Hepatocyte (in vitro differentiated cells): ENCODE results near the gene VWC2. TPM values are rescaled to one million over a fixed set of nuclear protein-coding genes. Genes with fewer than 3 reads are reported as not detected.

ENCODE experiments used
- DNase-seq: peaks from one replicate; pipeline ENCODE4 v3.0.0-alpha.2; 2016; ENCODE audit warnings: low spot score
- H2AFZ ChIP-seq: fragments of 200-600 bp; sonication (generic); 2 replicates; pipeline ENCODE4 v1.6.0; 2016; ENCODE audit warnings: antibody characterized with exemption, mild to moderate bottlenecking
- H3K27ac ChIP-seq: fragments of 200-600 bp; sonication (generic); 2 replicates; pipeline ENCODE4 v1.5.1; 2016; ENCODE audit warnings: mild to moderate bottlenecking
- H3K27me3 ChIP-seq: fragments of 200-600 bp; sonication (generic); 2 replicates; pipeline ENCODE4 v1.6.1; 2016
- H3K36me3 ChIP-seq: fragments of 200-600 bp; sonication (generic); replicated peaks from 2 replicates; pipeline ENCODE4 v1.5.1; 2016; ENCODE audit warnings: low read depth; ENCODE audit not compliant: insufficient read depth
- H3K4me1 ChIP-seq: fragments of 200-600 bp; sonication (generic); 2 replicates; pipeline ENCODE4 v1.5.1; 2016; ENCODE audit warnings: mild to moderate bottlenecking, moderate library complexity; ENCODE audit not compliant: insufficient read depth
- H3K4me2 ChIP-seq: fragments of 200-600 bp; sonication (generic); 2 replicates; pipeline ENCODE4 v1.6.0; 2016
- H3K4me3 ChIP-seq: fragments of 200-600 bp; sonication (generic); 2 replicates; pipeline ENCODE4 v1.5.1; 2016; ENCODE audit warnings: mild to moderate bottlenecking
- H3K79me2 ChIP-seq: fragments of 200-600 bp; sonication (generic); 2 replicates; pipeline ENCODE4 v1.6.0; 2017; ENCODE audit warnings: mild to moderate bottlenecking
- H3K9me2 ChIP-seq: fragments of 200-600 bp; sonication (generic); replicated peaks from 2 replicates; pipeline ENCODE4 v1.6.0; 2017; ENCODE audit warnings: mild to moderate bottlenecking; ENCODE audit not compliant: insufficient read depth
- H3K9me3 ChIP-seq: fragments of 200-600 bp; sonication (generic); 2 replicates; pipeline ENCODE4 v1.5.1; 2016; ENCODE audit warnings: low read depth, mild to moderate bottlenecking
- H4K20me1 ChIP-seq: fragments of 200-600 bp; sonication (generic); 2 replicates; pipeline ENCODE4 v1.6.0; 2016; ENCODE audit warnings: mild to moderate bottlenecking; ENCODE audit not compliant: insufficient read depth, poor library complexity, severe bottlenecking
- CTCF ChIP-seq: fragments of 200-600 bp; sonication (generic); IDR thresholded peaks from 2 replicates; pipeline ENCODE4 v1.5.1; 2016; ENCODE audit warnings: antibody characterized with exemption, mild to moderate bottlenecking; ENCODE audit not compliant: poor library complexity
- EZH2 ChIP-seq: fragments of 200-600 bp; sonication (generic); IDR thresholded peaks from 2 replicates; pipeline ENCODE4 v1.6.1; 2016; ENCODE audit warnings: antibody characterized with exemption, mild to moderate bottlenecking, borderline replicate concordance
- EZH2phosphoT487 ChIP-seq: fragments of 200-600 bp; sonication (generic); IDR thresholded peaks from one replicate; pipeline ENCODE4 v1.6.1; 2018; ENCODE audit warnings: antibody characterized with exemption, mild to moderate bottlenecking, low read depth, moderate library complexity; ENCODE audit not compliant: unreplicated experiment, severe bottlenecking
- WGBS: methylation state at CpG from one replicate; pipeline ENCODE4 v1.1.6; 2016; ENCODE audit warnings: low lambda C conversion rate; ENCODE audit errors: missing lambda C conversion rate; 5-methylcytosine and 5-hydroxymethylcytosine counted together
- polyA plus RNA-seq: library from polyadenylated mRNA; unstranded; fragments of >200 nt; fragmentation: Nextera tagmentation; extraction: Ambion mirVana; gene quantifications from 2 replicates; pipeline ENCODE4 v1.2.1, GENCODE V29; 2016
- total RNA-seq: library from RNA; depleted of rRNA; stranded (reverse); fragments of >200 nt; gene quantifications from 2 replicates; pipeline ENCODE4 v1.2.3, GENCODE V29; 2014

The VWC2 gene
- total and polyA plus RNA-seq, 2 experiments from 2014 or later = not detected

DNA sequence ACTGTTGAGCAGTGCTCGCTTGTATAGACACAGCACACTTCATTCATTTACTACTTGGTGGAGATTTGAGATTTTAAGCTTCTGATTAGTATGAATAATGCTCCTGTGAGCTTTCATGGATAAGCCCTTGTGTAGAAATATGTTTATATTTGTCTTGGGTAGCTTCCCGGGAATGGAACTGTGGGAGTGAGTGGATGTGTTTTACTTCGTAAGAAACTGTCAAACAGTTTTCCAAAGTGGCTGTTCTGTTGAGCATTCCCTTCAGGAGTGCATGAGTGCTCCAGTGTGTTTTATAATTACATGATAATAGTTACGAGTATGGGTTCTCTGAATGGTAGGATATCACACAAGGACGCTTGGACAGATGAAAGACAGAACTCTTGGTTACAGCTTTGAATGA lies 49.4 kb downstream of the VWC2 start:
- TF ChIP-seq CTCF = no peak
- TF ChIP-seq EZH2 = no peak
- no peak for TF ChIP-seq EZH2phosphoT487
- H3K9me3 ChIP-seq = no peaks in the 10 kb centered on the region
- no peaks in the 10 kb centered on the region for H3K9me2 ChIP-seq
- 76% methylated on average over 5 of the region's 5 CpGs for WGBS
- H3K4me3 ChIP-seq = no peak overlapping the region
- no peak overlapping the region for H3K4me2 ChIP-seq
- no peaks in the 10 kb centered on the region for H3K27me3 ChIP-seq
- no peak for DNase-seq
- H3K79me2 ChIP-seq = no peaks in the 10 kb centered on the region
- H3K4me1 ChIP-seq = no peaks in the 10 kb centered on the region
- no peak overlapping the region for H2AFZ ChIP-seq
- no peak overlapping the region for H3K27ac ChIP-seq
- H4K20me1 ChIP-seq = no peaks in the 10 kb centered on the region
- H3K36me3 ChIP-seq = no peaks in the 10 kb centered on the region

GRCh38 chr7:49823566-49823965 lies 50.1 kb downstream of the VWC2 start:
- Histone ChIP-seq H3K4me1 (no peaks in the 10 kb centered on the region), H3K79me2 (no peaks in the 10 kb centered on the region), H3K9me2 (no peaks in the 10 kb centered on the region), H3K9me3 (no peaks in the 10 kb centered on the region), H3K27me3 (no peaks in the 10 kb centered on the region), H3K27ac (no peak overlapping the region), H3K4me3 (no peak overlapping the region), H4K20me1 (no peaks in the 10 kb centered on the region), H3K4me2 (no peak overlapping the region), H2AFZ (no peak overlapping the region), H3K36me3 (no peaks in the 10 kb centered on the region)
- no peak for TF ChIP-seq CTCF
- TF ChIP-seq EZH2phosphoT487 = no peak
- TF ChIP-seq EZH2 = no peak
- DNase-seq = no peak
- 88% methylated on average over 3 of the region's 3 CpGs for WGBS

DNA sequence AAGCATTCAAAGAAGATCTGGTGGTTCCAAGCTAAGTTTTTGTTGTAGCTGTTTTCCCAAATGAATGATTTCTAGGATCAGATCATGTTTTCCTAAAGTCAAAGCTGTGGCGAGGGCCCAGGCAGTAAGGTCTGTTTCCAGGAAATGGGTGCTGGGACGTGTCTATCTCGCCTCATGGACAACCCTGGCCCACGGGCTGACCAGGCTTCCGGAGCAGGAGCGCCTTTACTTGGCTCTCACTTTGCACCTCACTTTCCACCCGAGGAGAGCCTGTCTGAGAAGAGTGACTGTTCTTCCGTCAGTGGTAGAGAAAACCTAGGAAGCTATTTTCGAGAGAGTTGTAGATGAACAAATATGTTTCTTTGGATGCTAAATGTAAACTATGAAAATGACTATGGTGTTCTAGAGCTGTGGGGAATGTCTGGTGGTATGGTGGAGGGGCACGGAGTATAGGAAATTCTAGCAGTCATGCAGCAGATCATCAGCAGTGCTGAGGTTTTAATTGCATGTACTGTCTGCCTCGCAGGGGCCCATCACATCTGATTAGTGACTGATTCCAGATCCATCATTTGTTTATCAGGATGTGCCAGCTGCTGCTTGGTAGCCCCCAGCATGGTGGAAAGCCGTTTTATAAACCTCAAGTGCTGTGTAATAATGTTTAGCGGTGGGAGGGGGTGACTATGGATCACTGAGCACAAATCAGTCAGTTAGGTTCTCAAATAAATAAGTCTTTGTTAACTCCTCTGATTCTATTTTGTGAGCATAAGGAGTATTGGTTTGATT lies 66.6 kb downstream of the VWC2 start:
- Histone ChIP-seq H2AFZ (no peak overlapping the region), H3K9me2 (no peaks in the 10 kb centered on the region), H3K9me3 (no peaks in the 10 kb centered on the region), H3K79me2 (no peaks in the 10 kb centered on the region), H3K4me2 (no peak overlapping the region), H3K4me3 (no peak overlapping the region), H4K20me1 (no peaks in the 10 kb centered on the region), H3K36me3 (no peaks in the 10 kb centered on the region), H3K27ac (no peak overlapping the region), H3K4me1 (no peaks in the 10 kb centered on the region), H3K27me3 (no peaks in the 10 kb centered on the region)
- WGBS = 80% methylated on average over 13 of the region's 13 CpGs
- no peak for TF ChIP-seq CTCF
- no peak for DNase-seq
